HG03045 (cell line): ENCODE results near the gene CSF1.
"Not testable (repeated sequence)": the region's sequence is repeated elsewhere in the genome, so short reads cannot be mapped to it uniquely, and the experiment has no call there.

ENCODE experiments used
- ATAC-seq: cut with Tn5 transposase; IDR thresholded peaks from one replicate; pipeline ENCODE4 v1.9.1; 2021; ENCODE audit warnings: mild to moderate bottlenecking, moderate library complexity; ENCODE audit not compliant: unreplicated experiment

CSF1 gene, protein sequence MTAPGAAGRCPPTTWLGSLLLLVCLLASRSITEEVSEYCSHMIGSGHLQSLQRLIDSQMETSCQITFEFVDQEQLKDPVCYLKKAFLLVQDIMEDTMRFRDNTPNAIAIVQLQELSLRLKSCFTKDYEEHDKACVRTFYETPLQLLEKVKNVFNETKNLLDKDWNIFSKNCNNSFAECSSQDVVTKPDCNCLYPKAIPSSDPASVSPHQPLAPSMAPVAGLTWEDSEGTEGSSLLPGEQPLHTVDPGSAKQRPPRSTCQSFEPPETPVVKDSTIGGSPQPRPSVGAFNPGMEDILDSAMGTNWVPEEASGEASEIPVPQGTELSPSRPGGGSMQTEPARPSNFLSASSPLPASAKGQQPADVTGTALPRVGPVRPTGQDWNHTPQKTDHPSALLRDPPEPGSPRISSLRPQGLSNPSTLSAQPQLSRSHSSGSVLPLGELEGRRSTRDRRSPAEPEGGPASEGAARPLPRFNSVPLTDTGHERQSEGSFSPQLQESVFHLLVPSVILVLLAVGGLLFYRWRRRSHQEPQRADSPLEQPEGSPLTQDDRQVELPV

DNA sequence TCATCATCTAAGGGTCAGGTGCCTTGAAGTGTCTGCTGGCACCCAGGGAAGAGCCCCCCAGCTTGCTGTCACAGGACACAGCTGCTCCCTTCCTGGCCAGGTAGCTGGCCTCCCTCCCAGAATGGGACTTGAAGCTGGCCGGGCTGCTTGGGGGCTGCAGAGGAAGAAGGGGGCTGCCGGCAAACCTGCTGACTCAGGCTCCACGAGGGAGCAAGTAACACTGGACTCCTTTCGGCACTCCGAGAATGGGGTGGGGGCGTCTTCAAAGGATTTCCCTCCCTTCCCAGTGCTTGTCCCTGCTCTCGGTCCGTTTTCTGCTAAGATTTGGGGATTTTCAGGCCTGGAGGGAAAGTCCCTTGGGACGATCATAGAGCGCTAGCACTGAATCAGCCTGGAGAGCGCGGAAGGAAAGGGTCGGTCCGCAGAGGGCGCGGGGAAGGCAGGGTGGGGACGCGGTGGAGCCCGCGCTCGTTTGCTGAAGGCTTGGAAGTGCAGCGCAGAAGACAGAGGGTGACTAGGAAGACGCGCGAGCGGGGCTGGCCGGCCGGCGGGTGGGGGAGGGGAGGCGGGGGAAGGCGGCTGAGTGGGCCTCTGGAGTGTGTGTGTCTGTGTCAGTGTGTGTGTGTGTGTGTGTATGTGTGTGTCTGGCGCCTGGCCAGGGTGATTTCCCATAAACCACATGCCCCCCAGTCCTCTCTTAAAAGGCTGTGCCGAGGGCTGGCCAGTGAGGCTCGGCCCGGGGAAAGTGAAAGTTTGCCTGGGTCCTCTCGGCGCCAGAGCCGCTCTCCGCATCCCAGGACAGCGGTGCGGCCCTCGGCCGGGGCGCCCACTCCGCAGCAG, at the start of gene CSF1:
Gene CSF1 (plus strand): TSS at position 727 of the 840 bp plus-strand sequence. CDS start 175 bp downstream, outside the sequence.
- no peak for ATAC-seq

DNA sequence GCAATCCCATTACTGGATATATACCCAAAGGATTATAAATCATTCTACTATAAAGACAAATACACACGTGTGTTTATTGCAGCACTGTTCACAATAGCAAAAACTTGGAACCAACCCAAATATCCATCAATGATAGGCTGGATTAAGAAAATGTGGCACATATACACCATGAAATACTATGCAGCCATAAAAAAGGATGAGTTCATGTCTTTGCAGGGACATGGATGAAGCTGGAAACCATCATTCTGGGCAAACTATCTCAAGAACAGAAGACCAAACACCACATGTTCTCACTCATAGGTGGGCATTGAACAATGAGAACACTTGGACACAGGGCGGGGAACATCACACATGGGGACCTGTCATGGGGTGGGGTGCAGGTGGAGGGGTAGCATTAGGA, 49.0 kb upstream of the CSF1 start:
- not testable (repeated sequence) for ATAC-seq

DNA sequence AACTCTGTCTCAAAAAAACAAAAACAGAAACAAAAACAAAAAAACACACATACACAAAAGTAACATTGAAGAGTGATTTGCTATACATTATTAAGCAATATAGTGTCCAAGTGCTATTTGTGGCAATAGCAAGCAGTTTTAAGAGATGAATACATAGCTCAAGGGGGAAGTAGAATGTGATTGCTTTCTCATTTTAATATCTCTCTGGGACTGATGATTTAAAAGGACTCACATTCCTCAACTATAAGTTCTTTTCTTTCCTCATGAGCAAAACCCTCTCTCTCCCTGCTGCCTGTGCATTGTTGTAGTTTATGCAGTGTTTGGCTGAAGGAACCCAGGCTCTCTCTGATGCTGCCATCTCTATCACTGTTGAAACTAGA, 47.0 kb upstream of the CSF1 start:
- ATAC-seq = no peak

DNA sequence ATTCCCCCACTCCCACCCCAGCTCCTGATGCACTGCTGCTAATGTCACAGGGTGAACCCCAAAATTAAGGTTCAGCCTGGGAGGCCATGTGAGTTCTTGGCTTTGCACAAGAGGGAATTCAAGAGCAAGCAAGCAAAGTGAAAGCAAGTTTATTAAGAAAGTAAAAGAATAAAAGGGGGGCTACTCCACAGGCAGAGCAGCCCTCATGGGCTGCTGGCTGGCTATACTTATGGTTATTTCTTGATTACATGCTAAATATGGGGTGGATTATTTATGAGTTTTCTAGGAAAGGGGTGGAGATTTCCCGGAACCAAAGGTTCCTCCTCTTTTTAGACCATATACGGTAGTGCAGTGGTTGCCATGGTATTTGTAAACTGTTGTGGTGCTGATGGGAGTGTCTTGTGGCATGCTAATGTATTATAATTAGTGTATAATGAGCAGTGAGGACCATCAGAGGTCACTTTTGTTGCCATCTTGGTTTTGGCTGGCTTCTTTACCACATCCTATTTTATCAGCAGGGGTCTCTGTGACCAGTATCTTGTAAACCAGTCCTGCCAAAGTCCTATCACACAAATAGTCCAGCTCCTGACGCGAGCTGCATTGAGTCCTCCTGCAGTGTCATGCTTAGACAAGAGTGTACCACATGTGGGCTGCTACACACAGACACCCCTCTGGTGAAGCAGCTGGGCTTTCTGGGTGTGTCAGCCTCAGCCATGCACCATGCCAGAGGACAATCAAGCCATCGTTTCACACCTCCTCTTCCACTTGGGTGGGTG, 46.4 kb upstream of the CSF1 start:
- ATAC-seq = no peak

DNA sequence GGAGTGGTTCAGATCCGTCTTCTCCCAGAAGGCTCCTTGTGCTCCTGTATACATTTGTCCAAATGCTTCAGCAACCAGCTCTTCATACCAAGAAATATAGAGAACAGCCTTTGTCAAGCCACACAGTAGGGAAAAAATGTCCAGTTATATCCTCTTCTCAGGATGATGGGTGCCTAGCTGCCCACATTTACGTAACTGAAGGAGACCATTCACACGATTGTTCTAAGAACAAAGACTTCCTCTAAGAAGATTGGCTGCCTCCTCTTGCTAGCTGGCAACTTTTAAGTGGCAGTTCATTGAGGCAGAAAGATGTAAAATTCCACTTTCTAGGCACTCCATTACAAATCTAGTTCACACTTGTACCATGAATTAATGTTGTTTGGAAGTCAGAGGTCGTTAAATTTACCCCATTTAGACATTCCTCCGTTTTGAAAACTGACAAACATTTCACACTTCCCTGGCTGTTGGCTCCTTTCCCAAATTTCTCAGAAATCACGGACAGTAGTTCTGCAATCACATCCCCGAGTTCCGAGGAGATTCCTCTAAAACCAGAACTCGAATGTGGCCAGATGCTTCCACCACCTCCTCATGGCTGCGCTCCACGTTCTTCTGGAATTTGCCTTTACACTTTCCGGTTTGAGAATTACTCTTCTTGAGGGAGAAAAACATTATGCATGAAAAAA, 45.6 kb upstream of the CSF1 start:
- ATAC-seq = no peak

DNA sequence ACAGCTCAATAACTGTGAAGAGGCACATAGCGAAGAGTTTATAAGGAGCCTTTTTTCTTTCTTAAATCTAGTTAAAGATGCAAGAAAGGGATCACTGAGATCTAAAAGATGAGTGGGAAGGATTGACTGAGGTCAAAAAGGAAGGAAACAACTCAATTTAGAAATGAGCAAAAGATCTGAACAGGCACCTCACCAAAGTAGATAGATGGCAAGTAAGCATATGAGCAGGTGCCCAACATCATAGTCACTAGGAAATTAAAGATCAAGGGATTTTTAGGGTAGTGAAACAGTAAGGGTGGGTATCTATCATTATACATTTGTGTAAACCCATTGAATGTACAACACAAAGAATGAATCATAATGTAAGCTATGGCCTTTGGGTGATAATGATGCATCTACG, 44.6 kb upstream of the CSF1 start:
- ATAC-seq = no peak

DNA sequence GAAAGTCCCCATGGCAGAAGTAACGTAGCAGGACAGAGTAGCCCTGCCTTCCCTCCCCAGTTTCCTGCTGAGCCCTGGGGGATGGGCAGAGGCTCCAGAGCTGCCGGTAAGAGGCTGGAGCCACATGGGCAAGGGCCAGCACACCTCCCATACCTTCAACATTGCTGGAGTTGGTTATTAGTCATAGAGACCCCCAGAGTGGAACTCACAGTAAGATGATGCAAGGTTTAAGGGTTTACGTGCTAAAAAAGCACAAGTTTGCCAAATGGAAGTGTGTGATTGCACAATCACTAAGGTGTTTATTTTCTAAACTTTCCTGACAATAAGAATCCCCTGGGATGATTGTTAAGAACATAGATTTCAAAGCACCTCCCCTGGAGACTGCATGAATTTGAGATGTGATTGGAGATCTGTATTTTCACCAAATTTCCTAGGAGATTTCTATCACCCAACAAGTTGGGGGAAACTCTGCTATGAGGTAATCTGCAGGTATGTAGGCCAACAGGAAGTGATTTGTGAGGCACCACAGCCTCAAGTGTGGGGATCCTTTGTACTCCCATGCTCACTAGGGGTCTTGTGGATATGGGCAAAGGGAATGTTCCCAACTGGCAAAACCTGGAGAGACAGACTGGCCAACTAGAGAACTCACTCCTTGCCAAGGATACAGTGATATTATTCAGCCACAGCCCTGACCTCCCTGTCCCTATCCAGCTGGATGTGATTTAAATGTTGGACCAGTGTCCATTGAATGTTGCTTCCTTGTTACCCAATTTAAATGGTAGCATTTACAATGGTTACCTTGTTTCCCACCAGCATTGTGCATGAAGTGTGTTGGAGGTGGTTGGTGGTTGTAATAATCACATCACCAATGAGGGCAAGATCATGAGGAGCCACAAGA, 37.1 kb upstream of the CSF1 start:
- ATAC-seq = no peak

DNA sequence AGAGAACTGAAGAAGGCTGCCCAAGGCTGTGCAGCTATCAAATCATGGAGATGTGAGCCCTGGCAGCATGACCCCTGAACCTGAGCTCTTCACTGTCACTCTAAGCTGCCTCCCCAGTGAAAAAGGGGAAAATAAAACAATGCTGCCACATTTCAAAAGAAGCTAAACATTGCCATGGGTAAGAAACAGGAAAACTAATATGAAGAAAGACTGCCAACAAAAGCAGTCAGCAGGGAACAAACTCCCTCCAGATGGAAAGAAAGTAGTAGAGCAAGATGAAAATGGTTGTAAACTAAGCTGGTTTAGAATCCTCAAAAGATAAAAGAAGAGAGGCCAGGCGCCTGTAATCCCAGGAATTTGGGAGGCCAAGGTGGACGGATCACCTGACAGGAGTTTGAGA, 36.2 kb upstream of the CSF1 start:
- no peak for ATAC-seq

DNA sequence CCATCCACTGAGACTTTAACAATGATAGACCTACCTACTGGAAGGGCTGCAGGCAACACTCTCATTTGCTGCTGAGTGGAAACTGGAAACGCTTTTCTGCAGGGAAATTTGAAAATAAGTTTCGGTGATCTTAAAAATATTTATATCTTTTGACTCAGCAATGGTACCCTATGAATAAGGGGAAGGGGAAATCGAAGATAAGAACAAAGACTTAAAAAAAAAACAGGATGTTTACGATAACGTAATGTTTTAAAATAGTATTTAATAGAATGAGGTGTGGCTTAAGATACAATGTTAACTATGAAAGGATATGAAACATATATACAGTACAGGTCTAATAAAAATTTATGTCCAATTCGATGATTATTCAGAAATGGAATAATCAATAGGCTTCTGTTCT, 34.8 kb upstream of the CSF1 start:
- no peak for ATAC-seq

DNA sequence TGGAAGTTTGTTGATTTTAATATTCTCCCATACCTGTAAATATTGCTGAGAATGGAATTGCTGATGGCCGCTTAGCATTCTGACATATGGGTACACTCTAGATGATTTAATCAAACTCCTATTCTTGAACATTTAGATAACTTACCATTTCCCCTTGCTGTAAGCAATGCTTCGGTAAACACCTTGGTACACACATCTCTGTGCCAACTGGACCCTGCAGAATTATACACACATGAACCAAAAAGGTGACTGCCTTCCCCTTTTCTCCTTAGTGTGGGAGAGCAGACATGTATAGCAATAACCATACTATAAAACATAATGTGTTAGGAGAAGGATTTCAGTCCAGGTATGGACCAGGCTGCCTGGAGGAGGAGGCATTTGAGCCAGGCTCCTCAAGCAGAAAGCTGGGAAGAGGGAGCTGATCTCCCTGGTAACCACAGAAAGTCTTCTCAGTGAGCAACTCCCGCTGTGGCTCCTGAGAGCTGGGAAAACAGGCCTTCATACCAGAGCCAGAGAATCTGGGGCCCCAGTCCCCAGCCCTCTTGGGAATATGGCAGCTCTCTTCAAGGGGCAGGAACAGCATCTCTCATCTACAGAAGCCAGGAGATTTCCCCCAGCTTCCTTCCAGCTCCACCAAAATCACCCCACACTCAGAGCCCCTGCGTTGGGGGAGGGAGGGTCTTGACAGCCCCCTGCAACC, 33.9 kb upstream of the CSF1 start:
- no peak for ATAC-seq

DNA sequence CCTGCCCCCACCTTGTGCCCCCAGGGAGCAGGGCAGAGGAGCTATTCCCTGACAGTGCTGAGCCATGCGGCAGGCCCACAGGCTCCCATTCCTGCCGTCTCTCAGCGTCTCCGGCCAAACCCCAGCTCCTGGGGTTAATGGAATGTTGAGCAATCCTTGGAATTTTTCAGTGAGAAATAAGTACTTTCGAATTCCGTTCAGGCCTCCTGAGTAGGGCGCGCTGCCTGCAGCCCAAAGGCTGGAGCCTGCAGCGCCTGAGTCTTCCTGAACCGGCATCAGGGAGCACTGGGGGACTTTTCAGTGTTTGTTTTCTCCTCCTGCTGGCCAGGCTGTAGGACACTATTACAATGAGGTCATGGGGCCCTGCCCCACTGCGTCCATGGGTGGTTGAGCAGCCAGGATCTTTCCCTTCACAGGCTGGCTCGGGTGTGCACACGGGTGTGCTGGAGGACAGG, 33.3 kb upstream of the CSF1 start:
- no peak for ATAC-seq

DNA sequence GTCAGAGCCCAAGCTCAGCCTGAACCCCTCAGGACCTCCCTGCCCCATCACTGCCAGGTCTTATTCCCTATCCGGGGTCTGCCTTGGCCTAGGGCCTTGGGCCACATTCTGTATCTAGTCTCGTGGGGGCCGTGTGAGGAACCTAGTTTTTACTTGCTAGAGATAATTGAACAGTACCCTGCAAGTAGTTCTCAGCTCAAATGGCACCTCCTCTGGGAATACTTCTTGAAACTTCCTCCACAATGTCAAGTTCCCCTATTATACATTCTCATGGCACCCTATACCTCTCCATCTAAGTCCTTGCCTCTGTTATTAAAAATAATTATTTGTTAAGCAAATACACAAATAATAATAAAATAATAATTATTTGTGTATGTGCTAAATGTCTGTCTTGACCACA, 32.9 kb upstream of the CSF1 start:
- no peak for ATAC-seq

DNA sequence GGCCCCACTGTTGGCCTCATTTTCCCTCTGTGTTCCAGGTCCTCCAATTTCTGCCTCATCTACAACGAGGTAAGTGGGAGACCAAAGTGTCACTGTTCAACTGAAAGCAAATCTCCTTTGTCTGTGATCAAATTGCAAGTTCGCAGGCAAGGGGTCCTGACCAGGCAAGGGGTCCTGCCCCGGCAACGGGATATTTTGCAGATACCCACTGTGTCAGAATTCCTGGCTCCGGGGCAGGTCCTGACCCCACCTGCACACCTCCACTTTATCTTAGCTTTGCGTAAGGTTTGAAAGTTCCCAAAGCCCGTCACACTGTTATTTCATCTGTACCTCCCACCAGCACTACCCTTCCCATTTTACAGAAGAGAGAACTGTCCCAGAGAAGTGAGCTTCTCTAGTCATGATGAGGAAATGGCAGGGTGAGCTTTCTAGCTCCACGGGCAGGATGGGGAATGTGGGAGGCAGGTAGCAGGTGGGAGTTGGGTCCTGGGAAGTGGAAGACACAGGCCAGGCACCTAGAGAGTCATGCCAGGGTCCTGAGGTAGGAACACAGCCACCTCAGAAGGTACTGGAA, 32.0 kb upstream of the CSF1 start:
- ATAC-seq = no peak

DNA sequence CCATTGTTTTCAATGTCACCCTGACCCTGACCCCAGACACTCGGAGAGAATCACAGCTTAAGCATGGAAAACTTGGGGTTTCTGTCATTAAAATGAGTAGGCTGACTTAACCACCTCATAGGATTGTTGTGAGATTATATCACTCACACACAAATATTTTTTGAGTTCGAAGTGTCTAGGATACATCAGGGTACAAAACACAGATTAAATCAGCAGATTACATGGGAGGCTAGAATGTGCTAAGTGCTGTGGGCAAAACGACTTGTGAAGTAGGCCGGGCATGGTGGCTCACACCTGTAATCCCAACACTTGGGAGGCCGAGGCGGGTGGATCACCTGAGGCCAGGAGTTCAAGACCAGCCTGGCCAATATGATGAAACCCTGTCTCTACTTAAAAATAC, 31.3 kb upstream of the CSF1 start:
- ATAC-seq = not testable (repeated sequence)

DNA sequence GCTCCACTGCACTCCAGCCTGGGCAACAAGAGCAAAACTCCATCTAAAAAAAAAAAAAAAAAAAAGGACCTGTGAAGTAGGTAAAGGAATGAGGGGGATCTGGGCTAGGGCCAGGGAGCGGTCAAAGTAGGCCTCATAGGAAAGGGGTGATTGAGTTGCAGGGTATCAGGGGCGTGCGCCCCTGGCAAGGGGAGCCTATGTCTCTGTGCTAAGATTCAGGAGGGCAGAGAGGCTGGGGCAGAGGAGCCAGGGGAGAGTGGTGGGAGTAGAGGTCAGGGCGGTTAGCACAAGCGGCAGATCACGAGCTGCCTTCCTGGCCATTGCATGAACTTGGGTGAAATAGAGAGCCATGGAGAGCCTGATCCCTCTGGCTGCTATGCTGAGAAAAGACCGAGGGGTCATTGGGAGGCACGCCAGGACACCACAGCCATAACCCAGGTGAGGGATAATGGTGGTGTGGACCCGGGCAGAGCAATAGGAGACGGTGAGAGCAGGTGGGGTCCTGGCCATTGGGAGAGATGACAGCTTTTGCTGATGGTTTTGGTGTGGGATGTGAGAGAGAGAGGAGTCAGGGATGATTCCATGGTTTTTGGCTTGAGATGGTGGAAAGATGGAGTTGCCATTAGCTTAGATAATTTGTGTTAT, 30.6 kb upstream of the CSF1 start:
- no peak for ATAC-seq

DNA sequence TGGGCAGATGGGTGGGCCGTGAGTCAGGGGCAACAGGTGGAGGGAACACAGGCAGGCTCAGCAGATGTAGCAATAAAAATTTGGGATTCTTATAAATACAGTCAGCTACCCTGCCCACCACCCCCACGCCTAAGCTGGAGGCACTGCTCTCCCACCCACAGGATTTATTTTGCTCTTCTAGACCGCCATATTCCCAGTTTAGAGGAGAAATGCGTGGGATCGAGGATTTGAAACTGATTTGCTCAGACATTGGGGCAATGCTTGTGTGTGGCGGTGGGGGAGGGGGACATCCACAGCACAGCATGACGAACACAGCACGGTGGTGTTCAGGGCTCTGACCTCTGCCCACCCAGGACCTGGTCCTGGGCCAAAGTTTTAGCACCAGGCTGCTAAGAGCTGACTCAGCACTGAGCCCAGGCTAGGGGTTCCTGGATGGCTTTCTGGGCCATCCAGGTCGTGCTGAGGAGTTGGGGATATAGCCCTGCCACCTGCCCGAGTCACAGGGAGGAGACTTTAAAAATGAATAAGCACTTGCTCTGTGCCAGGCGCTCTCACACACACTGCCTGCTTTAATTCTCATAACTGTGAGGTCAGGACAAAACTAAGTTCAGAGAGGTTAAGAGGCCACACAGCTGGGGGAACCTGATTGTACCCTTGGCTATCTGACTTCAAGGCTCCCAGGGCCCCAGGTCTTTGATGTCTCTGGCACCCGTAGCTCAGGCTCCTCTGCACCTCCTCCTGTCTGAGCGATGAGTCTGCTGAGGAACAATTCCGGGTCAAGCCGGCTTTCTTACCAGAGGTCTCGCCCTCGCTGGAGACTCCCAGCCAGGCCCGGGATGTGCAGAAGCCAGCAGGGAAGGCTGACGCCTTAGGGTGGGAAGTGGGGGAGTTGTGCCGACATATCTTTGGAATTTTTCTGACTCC, 29.4 kb upstream of the CSF1 start:
- no peak for ATAC-seq

DNA sequence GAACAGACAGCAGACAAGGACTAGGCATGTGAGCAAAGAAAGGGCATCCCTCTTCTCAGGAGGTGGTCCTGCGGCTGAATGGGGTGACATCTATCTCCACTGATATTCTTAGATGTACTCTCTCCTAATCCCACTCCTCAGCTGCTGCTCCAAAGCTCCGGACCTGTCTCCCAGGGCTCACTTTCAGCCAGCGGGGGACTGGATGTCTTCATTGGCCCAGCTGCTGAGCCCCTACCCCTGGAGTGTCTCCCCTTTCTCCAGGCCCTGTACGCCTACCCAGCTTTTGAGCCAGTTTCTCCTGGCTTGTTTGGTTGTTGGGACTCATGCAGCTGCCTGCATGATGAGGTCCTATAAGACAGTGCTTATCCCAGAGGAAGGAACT, 28.8 kb upstream of the CSF1 start:
- no peak for ATAC-seq
